ENCODE measurements around the gene CHID1. TPM values are rescaled to one million over a fixed set of nuclear protein-coding genes. Genes with fewer than 3 reads are reported as not detected.

CHID1 gene
- total and polyA plus RNA-seq, 2 donors (not counting 1 experiment from before 2014, with no cell fraction given) = 31.0 to 68.1 TPM

DNA sequence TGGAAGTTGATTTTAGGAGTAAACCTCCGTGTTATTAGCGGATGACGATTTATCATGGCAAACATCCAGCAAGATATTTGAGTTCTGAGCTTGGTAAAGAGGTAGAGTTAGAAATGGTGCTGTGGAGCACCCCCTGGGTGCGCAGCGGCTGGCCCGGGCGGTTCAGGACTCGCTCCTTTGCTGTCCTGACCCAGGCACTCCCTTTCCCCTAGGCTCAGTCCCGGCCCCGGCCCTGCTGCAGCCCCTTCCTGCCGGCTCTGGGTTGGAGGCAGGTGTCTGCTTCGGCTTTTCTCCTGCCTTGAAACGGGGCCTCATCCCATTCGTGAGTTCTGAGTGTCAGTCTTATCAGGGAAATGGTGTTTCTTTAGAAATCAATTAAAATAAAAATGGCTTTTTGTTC lies 48.4 kb upstream of the CHID1 start:
- H3K79me2 ChIP-seq (ENCODE audit: control insufficient read depth, insufficient read depth, low read length) = peaks cover 28% of the 10 kb centered on the region
- Mint-ChIP-seq H3K4me3 (no peak overlapping the region), H3K9me3 (ENCODE audit: insufficient read depth) (no peaks in the 10 kb centered on the region), H3K27ac (no peak overlapping the region), H3K4me1 (peaks cover 19% of the 10 kb centered on the region), H3K27me3 (no peaks in the 10 kb centered on the region)
- 96% methylated on average over 13 of the region's 14 CpGs for WGBS (ENCODE audit: insufficient coverage)
- intact Hi-C loops (cut with micrococcal nuclease) = no loop called here
- H3K27me3 ChIP-seq (replicated peaks in 1 of 4; ENCODE audit: control extremely low read depth in 1 of 4, control insufficient read depth in 3 of 4, insufficient read depth in 4 of 4, low read length in 3 of 4) = no peaks in the 10 kb centered on the region
- ChIA-PET CTCF (no interaction called here), POLR2A (no interaction called here)
- no peak overlapping the region for H3K27ac ChIP-seq (ENCODE audit: low read length in 2 of 2)
- no peak overlapping the region for H3K4me2 ChIP-seq (replicated peaks; ENCODE audit: low read depth, low read length, poor library complexity, severe bottlenecking)
- peaks cover 0 to 32% of the 10 kb centered on the region in 2 experiments for H3K36me3 ChIP-seq (replicated peaks in 1 of 2; ENCODE audit: control extremely low read depth in 1 of 2, control insufficient read depth in 1 of 2, extremely low read depth in 1 of 2, insufficient read depth in 2 of 2, low read length in 1 of 2)
- ATAC-seq (ENCODE audit: low read depth) (no peak), DNase-seq (no peak)
- H3K4me1 ChIP-seq (ENCODE audit: control insufficient read depth in 2 of 2, insufficient read depth in 2 of 2, low read length in 2 of 2) = peaks cover 16 to 17% of the 10 kb centered on the region in 2 donors
- peaks cover 29% of the 10 kb centered on the region for H4K20me1 ChIP-seq (ENCODE audit: control insufficient read depth, insufficient read depth, low read length, poor library complexity, severe bottlenecking)
- no peak overlapping the region for H3K4me3 ChIP-seq (ENCODE audit: control extremely low read depth in 1 of 5, extremely low read depth in 1 of 5, insufficient read depth in 1 of 5, low read depth in 2 of 5, low read length in 4 of 5)
- H3K9ac ChIP-seq (ENCODE audit: low read length) = no peak overlapping the region
- no peak for TF ChIP-seq EZH2 (IDR thresholded peaks at IDR 0.05; ENCODE audit: borderline replicate concordance, insufficient read depth, low read depth, low read length, poor library complexity, severe bottlenecking)
- TF ChIP-seq, protein P1, sequence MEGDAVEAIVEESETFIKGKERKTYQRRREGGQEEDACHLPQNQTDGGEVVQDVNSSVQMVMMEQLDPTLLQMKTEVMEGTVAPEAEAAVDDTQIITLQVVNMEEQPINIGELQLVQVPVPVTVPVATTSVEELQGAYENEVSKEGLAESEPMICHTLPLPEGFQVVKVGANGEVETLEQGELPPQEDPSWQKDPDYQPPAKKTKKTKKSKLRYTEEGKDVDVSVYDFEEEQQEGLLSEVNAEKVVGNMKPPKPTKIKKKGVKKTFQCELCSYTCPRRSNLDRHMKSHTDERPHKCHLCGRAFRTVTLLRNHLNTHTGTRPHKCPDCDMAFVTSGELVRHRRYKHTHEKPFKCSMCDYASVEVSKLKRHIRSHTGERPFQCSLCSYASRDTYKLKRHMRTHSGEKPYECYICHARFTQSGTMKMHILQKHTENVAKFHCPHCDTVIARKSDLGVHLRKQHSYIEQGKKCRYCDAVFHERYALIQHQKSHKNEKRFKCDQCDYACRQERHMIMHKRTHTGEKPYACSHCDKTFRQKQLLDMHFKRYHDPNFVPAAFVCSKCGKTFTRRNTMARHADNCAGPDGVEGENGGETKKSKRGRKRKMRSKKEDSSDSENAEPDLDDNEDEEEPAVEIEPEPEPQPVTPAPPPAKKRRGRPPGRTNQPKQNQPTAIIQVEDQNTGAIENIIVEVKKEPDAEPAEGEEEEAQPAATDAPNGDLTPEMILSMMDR (IDR thresholded peaks at IDR 0.05) = no peak
- H3K9me3 ChIP-seq (ENCODE audit: control extremely low read depth in 1 of 3, control insufficient read depth in 2 of 3, insufficient read depth in 1 of 3, low read length in 2 of 3) = no peaks in the 10 kb centered on the region
- H2AFZ ChIP-seq (ENCODE audit: insufficient read depth, low read depth, low read length, poor library complexity, severe bottlenecking) = no peak overlapping the region

DNA sequence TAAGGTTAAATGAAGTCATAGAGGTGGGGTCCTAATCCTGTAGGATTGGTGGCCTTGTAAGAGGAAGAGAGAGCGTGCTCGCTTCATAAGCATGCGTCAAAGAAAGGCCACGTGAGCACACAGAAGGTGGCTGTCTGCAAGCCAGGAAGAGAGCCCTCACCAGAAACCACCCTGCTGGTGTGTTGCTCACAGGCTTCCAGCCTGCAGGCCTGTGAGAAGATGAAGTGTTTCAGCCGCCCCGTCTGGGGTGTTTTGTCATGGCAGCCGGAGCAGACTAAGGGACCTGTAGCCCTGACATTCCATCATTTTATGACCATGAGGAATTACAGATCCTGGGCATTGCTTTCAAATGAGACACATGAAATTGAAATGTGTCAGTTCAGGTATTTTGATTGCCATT lies 47.5 kb upstream of the CHID1 start:
- Histone ChIP-seq H3K9ac (ENCODE audit: low read length) (no peak overlapping the region), H4K20me1 (ENCODE audit: control insufficient read depth, insufficient read depth, low read length, poor library complexity, severe bottlenecking) (peaks cover 38% of the 10 kb centered on the region), H3K27ac (ENCODE audit: low read length in 2 of 2) (no peak overlapping the region), H3K4me2 (replicated peaks; ENCODE audit: low read depth, low read length, poor library complexity, severe bottlenecking) (no peak overlapping the region), H3K4me1 (ENCODE audit: control insufficient read depth in 2 of 2, insufficient read depth in 2 of 2, low read length in 2 of 2) (peaks cover 18% of the 10 kb centered on the region in 2 donors), H3K79me2 (ENCODE audit: control insufficient read depth, insufficient read depth, low read length) (peaks cover 32% of the 10 kb centered on the region), H3K4me3 (ENCODE audit: control extremely low read depth in 1 of 5, extremely low read depth in 1 of 5, insufficient read depth in 1 of 5, low read depth in 2 of 5, low read length in 4 of 5) (no peak overlapping the region), H3K27me3 (replicated peaks in 1 of 4; ENCODE audit: control extremely low read depth in 1 of 4, control insufficient read depth in 3 of 4, insufficient read depth in 4 of 4, low read length in 3 of 4) (no peaks in the 10 kb centered on the region), H3K36me3 (replicated peaks in 1 of 2; ENCODE audit: control extremely low read depth in 1 of 2, control insufficient read depth in 1 of 2, extremely low read depth in 1 of 2, insufficient read depth in 2 of 2, low read length in 1 of 2) (peaks cover 0 to 23% of the 10 kb centered on the region in 2 experiments), H2AFZ (ENCODE audit: insufficient read depth, low read depth, low read length, poor library complexity, severe bottlenecking) (no peak overlapping the region), H3K9me3 (ENCODE audit: control extremely low read depth in 1 of 3, control insufficient read depth in 2 of 3, insufficient read depth in 1 of 3, low read length in 2 of 3) (no peaks in the 10 kb centered on the region)
- intact Hi-C loops (cut with micrococcal nuclease) = no loop called here
- no peak for ATAC-seq (ENCODE audit: low read depth)
- Mint-ChIP-seq H3K4me3 (no peak overlapping the region), H3K27me3 (no peaks in the 10 kb centered on the region), H3K4me1 (peaks cover 24% of the 10 kb centered on the region), H3K27ac (no peak overlapping the region), H3K9me3 (ENCODE audit: insufficient read depth) (no peaks in the 10 kb centered on the region)
- ChIA-PET CTCF (no interaction called here), POLR2A (no interaction called here)
- no peak for TF ChIP-seq EZH2 (IDR thresholded peaks at IDR 0.05; ENCODE audit: borderline replicate concordance, insufficient read depth, low read depth, low read length, poor library complexity, severe bottlenecking)
- TF ChIP-seq, protein P1 (IDR thresholded peaks at IDR 0.05) = no peak
- 96% methylated on average over 5 of the region's 7 CpGs for WGBS (ENCODE audit: insufficient coverage)
- DNase-seq = no peak
